Fibroblast of lung (primary cell): ENCODE measurements around the gene CD82. TPM values are rescaled to one million over a fixed set of nuclear protein-coding genes. Genes with fewer than 3 reads are reported as not detected.
"Not testable (repeated sequence)": the region's sequence is repeated elsewhere in the genome, so short reads cannot be mapped to it uniquely, and the experiment has no call there.

ENCODE experiments used
- DNase-seq, 2 donors: peaks; one replicate each; pipeline versions ENCODE4 v3.0.0 to v3.0.0-alpha.2; 2010; ENCODE audit warnings: low read depth in 2 of 2
- H2AFZ ChIP-seq: 2 replicates; pipeline ENCODE4 v1.5.1; 2012; ENCODE audit warnings: low read length, control low read depth, inconsistent platforms
- H3K27ac ChIP-seq: 2 replicates; pipeline ENCODE4 v1.5.1; 2011; ENCODE audit warnings: low read length, control low read depth; ENCODE audit not compliant: insufficient read depth
- H3K27me3 ChIP-seq: 2 replicates; pipeline ENCODE4 v1.5.1; 2011; ENCODE audit warnings: mild to moderate bottlenecking, low read length; ENCODE audit not compliant: control insufficient read depth, insufficient read depth
- H3K36me3 ChIP-seq: 2 replicates; pipeline ENCODE4 v1.5.1; 2011; ENCODE audit warnings: low read length; ENCODE audit not compliant: control insufficient read depth, insufficient read depth
- H3K4me1 ChIP-seq: 2 replicates; pipeline ENCODE4 v1.5.1; 2011; ENCODE audit warnings: low read length; ENCODE audit not compliant: control insufficient read depth, insufficient read depth; ENCODE audit errors: extremely low read depth
- H3K4me2 ChIP-seq: 2 replicates; pipeline ENCODE4 v1.5.1; 2011; ENCODE audit warnings: low read length, control low read depth; ENCODE audit not compliant: insufficient read depth; ENCODE audit errors: extremely low read depth
- H3K4me3 ChIP-seq, 4 experiments: fragments of 200-600 bp in 1 of 4; sonication (generic) in 1 of 4; replicated peaks in 1 of 4; 2 replicates each; pipeline ENCODE4 v1.5.1; 2011 to 2016; ENCODE audit warnings: low read length in 4 of 4, low read depth in 3 of 4, mild to moderate bottlenecking in 3 of 4, control low read depth in 2 of 4, inconsistent platforms in 1 of 4, mixed read lengths in 1 of 4; ENCODE audit not compliant: insufficient read depth in 1 of 4; ENCODE audit errors: control extremely low read depth in 1 of 4
- H3K79me2 ChIP-seq: 2 replicates; pipeline ENCODE4 v1.5.1; 2012; ENCODE audit warnings: mild to moderate bottlenecking, low read length, inconsistent platforms; ENCODE audit not compliant: control insufficient read depth, insufficient read depth
- H3K9ac ChIP-seq: 2 replicates; pipeline ENCODE4 v1.5.1; 2011; ENCODE audit warnings: mild to moderate bottlenecking, low read length, control low read depth; ENCODE audit not compliant: insufficient read depth
- H3K9me3 ChIP-seq: 2 replicates; pipeline ENCODE4 v1.5.1; 2012; ENCODE audit warnings: low read depth, low read length; ENCODE audit not compliant: control insufficient read depth, insufficient read depth
- H4K20me1 ChIP-seq: 2 replicates; pipeline ENCODE4 v1.5.1; 2011; ENCODE audit warnings: low read length; ENCODE audit not compliant: control insufficient read depth, insufficient read depth; ENCODE audit errors: extremely low read depth
- CTCF ChIP-seq, 2 donors: IDR thresholded peaks in 1 of 2; conservative IDR thresholded peaks in 1 of 2; 1 replicate in 1 of 2; 2 replicates in 1 of 2; pipeline ENCODE4 v1.5.1; 2011 to 2012; ENCODE audit warnings: low read length in 2 of 2, control low read depth in 1 of 2, inconsistent platforms in 1 of 2, low read depth in 1 of 2, mild to moderate bottlenecking in 1 of 2
- EZH2 ChIP-seq: IDR thresholded peaks from 2 replicates; pipeline ENCODE4 v1.5.1; 2012; ENCODE audit warnings: low read length, control low read depth, mild to moderate bottlenecking; ENCODE audit errors: missing control alignments
- polyA plus RNA-seq, 2 donors: library from polyadenylated mRNA; depleted of rRNA in 1 of 2; stranded (reverse) in 1 of 2; unstranded in 1 of 2; fragments of >200 nt; gene quantifications; 2 replicates each; pipeline ENCODE4 v1.2.1, GENCODE V29; 2011 to 2012; ENCODE audit warnings: missing spikeins in 1 of 2
- total RNA-seq: library from RNA; depleted of rRNA; stranded (reverse); fragments of >200 nt; gene quantifications from 2 replicates; pipeline ENCODE4 v1.2.1, GENCODE V29; 2014

Gene CD82
- total and polyA plus RNA-seq, 2 donors (not counting 1 experiment from before 2014, with no cell fraction given): 54.2 to 114 TPM

- H3K4me2 ChIP-seq: no peak overlapping the region
- no peaks in the 10 kb centered on the region for H3K36me3 ChIP-seq
- H3K27ac ChIP-seq: no peak overlapping the region
- H3K27me3 ChIP-seq: no peaks in the 10 kb centered on the region
- no peak overlapping the region for H3K9ac ChIP-seq
- H3K9me3 ChIP-seq: no peaks in the 10 kb centered on the region
- no peaks in the 10 kb centered on the region for H3K4me1 ChIP-seq
- TF ChIP-seq CTCF (conservative IDR thresholded peaks at IDR 0.05 in 1 of 2, IDR thresholded peaks at IDR 0.05 in 1 of 2; ENCODE audit: low read depth in 1 of 2, low read length in 2 of 2) (no peak), EZH2 (no peak)
- no peak overlapping the region for H2AFZ ChIP-seq
- H3K79me2 ChIP-seq: no peaks in the 10 kb centered on the region
- no peak overlapping the region for H3K4me3 ChIP-seq
- no peak for DNase-seq
- H4K20me1 ChIP-seq: no peaks in the 10 kb centered on the region
These were observed 17.3 kb upstream of the CD82 start for GRCh38 chr11:44548032-44548695.

GRCh38 chr11:44548961-44549749 lies 16.3 kb upstream of the CD82 start:
- not testable (repeated sequence) for H3K9me3 ChIP-seq, H3K4me2 ChIP-seq, H3K4me1 ChIP-seq, H3K27me3 ChIP-seq, H3K36me3 ChIP-seq, H2AFZ ChIP-seq, H3K4me3 ChIP-seq, H3K9ac ChIP-seq, H3K79me2 ChIP-seq, H4K20me1 ChIP-seq, DNase-seq, H3K27ac ChIP-seq

GRCh38 chr11:44550123-44550522 lies 15.3 kb upstream of the CD82 start:
- no peaks in the 10 kb centered on the region for H3K4me1 ChIP-seq
- no peak overlapping the region for H3K27ac ChIP-seq
- no peaks in the 10 kb centered on the region for H3K9me3 ChIP-seq
- H3K4me2 ChIP-seq: no peak overlapping the region
- no peak overlapping the region for H2AFZ ChIP-seq
- no peak overlapping the region for H3K4me3 ChIP-seq
- no peaks in the 10 kb centered on the region for H3K27me3 ChIP-seq
- H4K20me1 ChIP-seq: no peaks in the 10 kb centered on the region
- H3K36me3 ChIP-seq: no peaks in the 10 kb centered on the region
- DNase-seq: no peak
- no peaks in the 10 kb centered on the region for H3K79me2 ChIP-seq
- TF ChIP-seq CTCF (conservative IDR thresholded peaks at IDR 0.05 in 1 of 2, IDR thresholded peaks at IDR 0.05 in 1 of 2; ENCODE audit: low read depth in 1 of 2, low read length in 2 of 2) (no peak), EZH2 (no peak)
- H3K9ac ChIP-seq: no peak overlapping the region
